Measurements from ENCODE around the gene WDR4. TPM values are rescaled to one million over a fixed set of nuclear protein-coding genes. Genes with fewer than 3 reads are reported as not detected.

Gene WDR4
- total and polyA plus RNA-seq, 9 of the 15 experiments (the other 6 are each of a cell fraction or from before 2014, with no cell fraction given): 5.4 to 95.4 (median 32.1) TPM

- TF ChIP-seq ZBTB2 (IDR thresholded peaks at IDR 0.05) (peak; percentile 88), PHF8 (IDR thresholded peaks at IDR 0.05; ENCODE audit: borderline replicate concordance, low read length) (peak; percentile 41; the same call in 1 of the 2 replicates), SAP30 (IDR thresholded peaks at IDR 0.05; ENCODE audit: borderline replicate concordance, insufficient read depth, low read depth, low read length, poor library complexity, severe bottlenecking) (no peak), MBD2 (IDR thresholded peaks at IDR 0.05; ENCODE audit: borderline replicate concordance, low read depth) (no peak), CBFA2T3 (IDR thresholded peaks at IDR 0.05) (peak; percentile 74), HNRNPL (IDR thresholded peaks at IDR 0.05; ENCODE audit: low read depth, low read length) (no peak), PHTF2 (CRISPR knock-in tag; IDR thresholded peaks at IDR 0.05) (no peak), RBM39 (optimal IDR thresholded peaks at IDR 0.05; ENCODE audit: low read depth, low read length) (no peak), ZNF23 (CRISPR knock-in tag; IDR thresholded peaks at IDR 0.05) (no peak), PTBP1 (IDR thresholded peaks at IDR 0.05; ENCODE audit: low read depth, low read length) (0 out of 2 replicates have a peak, but pooled peaks have one; percentile 34), MCM3 (IDR thresholded peaks at IDR 0.05) (0 out of 2 replicates have a peak, but pooled peaks have one; percentile 75), ZNF347 (CRISPR knock-in tag; IDR thresholded peaks at IDR 0.05; ENCODE audit: low read depth) (no peak), EGR1 (conservative IDR thresholded peaks at IDR 0.05) (peak; percentile 61), ZNF589 (CRISPR knock-in tag; IDR thresholded peaks at IDR 0.05; ENCODE audit: low read depth) (no peak), ZNF175 (CRISPR knock-in tag; IDR thresholded peaks at IDR 0.05; ENCODE audit: low read depth) (peak; percentile 35; the same call in 1 of the 2 replicates), MCM2 (IDR thresholded peaks at IDR 0.05; ENCODE audit: low read depth) (no peak), BRF1 (IDR thresholded peaks at IDR 0.05; ENCODE audit: borderline replicate concordance, extremely low read depth, insufficient read length) (no peak), TCF15 (CRISPR knock-in tag; IDR thresholded peaks at IDR 0.05) (no peak), NFYB (IDR thresholded peaks at IDR 0.05; ENCODE audit: extremely low read depth, insufficient read length) (no peak), ZNF217 (CRISPR knock-in tag; IDR thresholded peaks at IDR 0.05) (no peak), MAFK (IDR thresholded peaks at IDR 0.05; ENCODE audit: low read length) (0 out of 2 replicates have a peak, but pooled peaks have one; percentile 13), CBX8 (IDR thresholded peaks at IDR 0.05; ENCODE audit: borderline replicate concordance, extremely low read depth, low read depth, low read length, poor library complexity, severe bottlenecking) (no peak), ZNF551 (CRISPR knock-in tag; IDR thresholded peaks at IDR 0.05) (no peak), CCNT2 (IDR thresholded peaks at IDR 0.05; ENCODE audit: borderline replicate concordance, extremely low read depth, insufficient read length, low read depth, low read length) (no peak)
- TF ChIP-seq, protein P1, sequence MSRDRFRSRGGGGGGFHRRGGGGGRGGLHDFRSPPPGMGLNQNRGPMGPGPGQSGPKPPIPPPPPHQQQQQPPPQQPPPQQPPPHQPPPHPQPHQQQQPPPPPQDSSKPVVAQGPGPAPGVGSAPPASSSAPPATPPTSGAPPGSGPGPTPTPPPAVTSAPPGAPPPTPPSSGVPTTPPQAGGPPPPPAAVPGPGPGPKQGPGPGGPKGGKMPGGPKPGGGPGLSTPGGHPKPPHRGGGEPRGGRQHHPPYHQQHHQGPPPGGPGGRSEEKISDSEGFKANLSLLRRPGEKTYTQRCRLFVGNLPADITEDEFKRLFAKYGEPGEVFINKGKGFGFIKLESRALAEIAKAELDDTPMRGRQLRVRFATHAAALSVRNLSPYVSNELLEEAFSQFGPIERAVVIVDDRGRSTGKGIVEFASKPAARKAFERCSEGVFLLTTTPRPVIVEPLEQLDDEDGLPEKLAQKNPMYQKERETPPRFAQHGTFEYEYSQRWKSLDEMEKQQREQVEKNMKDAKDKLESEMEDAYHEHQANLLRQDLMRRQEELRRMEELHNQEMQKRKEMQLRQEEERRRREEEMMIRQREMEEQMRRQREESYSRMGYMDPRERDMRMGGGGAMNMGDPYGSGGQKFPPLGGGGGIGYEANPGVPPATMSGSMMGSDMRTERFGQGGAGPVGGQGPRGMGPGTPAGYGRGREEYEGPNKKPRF (IDR thresholded peaks at IDR 0.05; ENCODE audit: low read depth, low read length): no peak
Measured at GRCh38 chr21:42923553-42924432, 44.5 kb upstream of the WDR4 start (continued).
